ENCODE data around the gene ZSCAN18. TPM values are rescaled to one million over a fixed set of nuclear protein-coding genes. Genes with fewer than 3 reads are reported as not detected.
A peak's percentile ranks its signal among the peaks of the same experiment; 100 is the strongest.

Gene ZSCAN18
- total and polyA plus RNA-seq, 11 donors: 41.9 to 114 (median 71.8) TPM

GRCh38 chr19:58079792-58080191 lies 18.2 kb downstream of the ZSCAN18 start:
- Histone ChIP-seq H3K4me3 (no peak overlapping the region), H3K27me3 (no peaks in the 10 kb centered on the region), H3K36me3 (peaks cover under 1 to 25% (median 10%) of the 10 kb centered on the region in 9 donors), H3K4me1 (no peaks in the 10 kb centered on the region), H3K27ac (no peak overlapping the region), H3K9me3 (peaks cover 0 to 82% (median 26%) of the 10 kb centered on the region in 12 donors)
- intact Hi-C loops (cut with DNase I): no loop called here
- DNase-seq (no peak), ATAC-seq (no peak)
- WGBS, 4 donors: 93 to 97% (median 95%) methylated on average over 10 of the region's 10 CpGs
- no peak for TF ChIP-seq POLR2A (IDR thresholded peaks at IDR 0.05)
- TF ChIP-seq, protein P1, sequence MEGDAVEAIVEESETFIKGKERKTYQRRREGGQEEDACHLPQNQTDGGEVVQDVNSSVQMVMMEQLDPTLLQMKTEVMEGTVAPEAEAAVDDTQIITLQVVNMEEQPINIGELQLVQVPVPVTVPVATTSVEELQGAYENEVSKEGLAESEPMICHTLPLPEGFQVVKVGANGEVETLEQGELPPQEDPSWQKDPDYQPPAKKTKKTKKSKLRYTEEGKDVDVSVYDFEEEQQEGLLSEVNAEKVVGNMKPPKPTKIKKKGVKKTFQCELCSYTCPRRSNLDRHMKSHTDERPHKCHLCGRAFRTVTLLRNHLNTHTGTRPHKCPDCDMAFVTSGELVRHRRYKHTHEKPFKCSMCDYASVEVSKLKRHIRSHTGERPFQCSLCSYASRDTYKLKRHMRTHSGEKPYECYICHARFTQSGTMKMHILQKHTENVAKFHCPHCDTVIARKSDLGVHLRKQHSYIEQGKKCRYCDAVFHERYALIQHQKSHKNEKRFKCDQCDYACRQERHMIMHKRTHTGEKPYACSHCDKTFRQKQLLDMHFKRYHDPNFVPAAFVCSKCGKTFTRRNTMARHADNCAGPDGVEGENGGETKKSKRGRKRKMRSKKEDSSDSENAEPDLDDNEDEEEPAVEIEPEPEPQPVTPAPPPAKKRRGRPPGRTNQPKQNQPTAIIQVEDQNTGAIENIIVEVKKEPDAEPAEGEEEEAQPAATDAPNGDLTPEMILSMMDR (IDR thresholded peaks at IDR 0.05): no peak

DNA sequence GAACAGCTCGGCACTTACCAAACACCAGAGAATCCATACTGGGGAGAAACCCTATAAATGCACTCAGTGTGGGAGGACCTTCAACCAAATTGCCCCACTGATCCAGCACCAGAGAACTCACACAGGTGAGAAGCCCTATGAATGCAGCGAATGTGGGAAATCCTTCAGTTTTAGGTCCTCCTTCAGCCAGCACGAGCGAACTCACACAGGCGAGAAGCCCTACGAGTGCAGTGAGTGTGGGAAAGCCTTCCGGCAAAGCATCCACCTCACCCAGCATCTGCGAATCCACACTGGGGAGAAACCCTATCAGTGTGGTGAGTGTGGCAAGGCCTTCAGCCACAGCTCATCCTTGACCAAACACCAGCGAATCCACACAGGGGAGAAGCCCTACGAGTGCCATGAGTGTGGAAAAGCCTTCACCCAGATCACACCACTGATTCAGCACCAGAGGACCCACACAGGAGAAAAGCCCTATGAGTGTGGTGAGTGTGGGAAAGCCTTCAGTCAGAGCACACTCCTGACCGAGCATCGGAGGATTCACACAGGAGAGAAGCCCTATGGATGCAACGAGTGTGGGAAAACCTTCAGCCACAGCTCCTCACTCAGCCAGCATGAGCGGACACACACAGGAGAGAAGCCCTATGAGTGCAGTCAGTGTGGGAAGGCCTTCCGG lies 30.7 kb downstream of the ZSCAN18 start:
- no peak overlapping the region for H3K4me3 ChIP-seq
- ATAC-seq (no peak), DNase-seq (no peak)
- peaks cover 0 to 98% (median 71%) of the 10 kb centered on the region in 12 donors for H3K9me3 ChIP-seq
- 95 to 99% (median 97%) methylated on average over 12 to 15 of the region's 15 CpGs for WGBS, 4 donors
- H3K36me3 ChIP-seq: peaks cover 2 to 74% (median 34%) of the 10 kb centered on the region in 9 donors
- TF ChIP-seq, protein P1 (IDR thresholded peaks at IDR 0.05): no peak
- no peak for TF ChIP-seq POLR2A (IDR thresholded peaks at IDR 0.05)
- H3K27ac ChIP-seq: no peak overlapping the region
- no peaks in the 10 kb centered on the region for H3K4me1 ChIP-seq
- no peaks in the 10 kb centered on the region for H3K27me3 ChIP-seq
- intact Hi-C loops (cut with DNase I): no loop called here

DNA sequence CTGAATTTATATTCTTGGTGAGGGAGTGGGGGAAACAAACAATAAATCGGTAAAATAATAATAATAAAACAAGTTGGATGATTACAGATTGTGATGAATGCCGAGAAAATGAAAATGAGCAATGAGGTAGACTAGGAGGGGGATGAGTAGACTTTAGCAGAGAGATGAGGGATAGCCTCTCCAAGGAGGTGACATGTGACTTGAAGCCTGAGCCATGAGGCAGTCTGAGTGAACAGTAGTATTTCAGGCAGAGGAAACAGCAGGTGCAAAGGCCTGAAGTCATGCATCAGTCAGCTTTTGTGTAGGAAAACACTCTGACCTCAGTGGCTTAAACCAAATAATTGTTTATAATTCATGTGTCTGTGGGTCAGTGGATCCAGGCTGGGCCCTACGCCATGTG lies 34.3 kb downstream of the ZSCAN18 start:
- Histone ChIP-seq H3K4me3 (no peak overlapping the region), H3K27me3 (no peaks in the 10 kb centered on the region), H3K9me3 (peaks cover 0 to 75% (median 43%) of the 10 kb centered on the region in 12 donors), H3K36me3 (peaks cover 2 to 70% (median 34%) of the 10 kb centered on the region in 9 donors), H3K27ac (no peak overlapping the region), H3K4me1 (peaks cover 0 to 10% (median 5%) of the 10 kb centered on the region in 12 donors)
- TF ChIP-seq, protein P1 (IDR thresholded peaks at IDR 0.05): no peak
- no peak for TF ChIP-seq POLR2A (IDR thresholded peaks at IDR 0.05)
- 96 to 99% (median 98%) methylated on average over 3 of the region's 3 CpGs for WGBS, 4 donors
- no peak for ATAC-seq
- intact Hi-C loops (cut with DNase I): loop anchor here in 1 of 10 donors (5.0 kb wide), 1 partner anchor 34 kb away; the partner anchor contains the start of gene ZSCAN18
- DNase-seq: no peak

GRCh38 chr19:58060231-58060630 lies 37.8 kb downstream of the ZSCAN18 start:
- intact Hi-C loops (cut with DNase I): loop anchor here in 1 of 10 donors (5.0 kb wide), 1 partner anchor 37 kb away; the partner anchor contains the start of gene ZSCAN18
- Histone ChIP-seq H3K27me3 (no peaks in the 10 kb centered on the region), H3K9me3 (peaks cover 0 to 58% (median 9%) of the 10 kb centered on the region in 12 donors), H3K36me3 (peaks cover 0 to 36% (median 8%) of the 10 kb centered on the region in 9 donors), H3K27ac (peak overlapping the region in 3 of 12 donors; percentile 90 to 95 (median 94)), H3K4me3 (peak overlapping the region in 9 of 12 donors; percentile 64 to 95 (median 77)), H3K4me1 (peaks cover 0 to 16% (median 8%) of the 10 kb centered on the region in 12 donors)
- 75 to 96% (median 91%) methylated on average over 24 of the region's 24 CpGs for WGBS, 4 donors
- DNase-seq (no peak), ATAC-seq (no peak)
- TF ChIP-seq POLR2A (IDR thresholded peaks at IDR 0.05): no peak
- TF ChIP-seq, protein P1 (IDR thresholded peaks at IDR 0.05): no peak
